Breast epithelium (tissue), 3 donors: ENCODE measurements around the gene PLEKHO2.

Experiments
- POLR2AphosphoS5 ChIP-seq, 3 donors: sonication (generic); formaldehyde crosslinking; IDR thresholded peaks; one replicate each; pipeline ENCODE4 v1.6.1; 2017; ENCODE audit warnings: antibody characterized with exemption in 3 of 3
- TF ChIP-seq, protein P1 (sequence below), 3 donors: fragments of 450-650 bp; IDR thresholded peaks; one replicate each; pipeline ENCODE4 v1.5.1; 2016 to 2017; ENCODE audit warnings: antibody characterized with exemption in 3 of 3, mild to moderate bottlenecking in 3 of 3, moderate library complexity in 3 of 3

GRCh38 chr15:64854041-64854440, 12.3 kb downstream of the PLEKHO2 start:
- TF ChIP-seq, protein P1, sequence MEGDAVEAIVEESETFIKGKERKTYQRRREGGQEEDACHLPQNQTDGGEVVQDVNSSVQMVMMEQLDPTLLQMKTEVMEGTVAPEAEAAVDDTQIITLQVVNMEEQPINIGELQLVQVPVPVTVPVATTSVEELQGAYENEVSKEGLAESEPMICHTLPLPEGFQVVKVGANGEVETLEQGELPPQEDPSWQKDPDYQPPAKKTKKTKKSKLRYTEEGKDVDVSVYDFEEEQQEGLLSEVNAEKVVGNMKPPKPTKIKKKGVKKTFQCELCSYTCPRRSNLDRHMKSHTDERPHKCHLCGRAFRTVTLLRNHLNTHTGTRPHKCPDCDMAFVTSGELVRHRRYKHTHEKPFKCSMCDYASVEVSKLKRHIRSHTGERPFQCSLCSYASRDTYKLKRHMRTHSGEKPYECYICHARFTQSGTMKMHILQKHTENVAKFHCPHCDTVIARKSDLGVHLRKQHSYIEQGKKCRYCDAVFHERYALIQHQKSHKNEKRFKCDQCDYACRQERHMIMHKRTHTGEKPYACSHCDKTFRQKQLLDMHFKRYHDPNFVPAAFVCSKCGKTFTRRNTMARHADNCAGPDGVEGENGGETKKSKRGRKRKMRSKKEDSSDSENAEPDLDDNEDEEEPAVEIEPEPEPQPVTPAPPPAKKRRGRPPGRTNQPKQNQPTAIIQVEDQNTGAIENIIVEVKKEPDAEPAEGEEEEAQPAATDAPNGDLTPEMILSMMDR (IDR thresholded peaks at IDR 0.05), result no peak
- no peak for TF ChIP-seq POLR2AphosphoS5 (IDR thresholded peaks at IDR 0.05)
